Astrocyte (in vitro differentiated cells and primary cell): ENCODE measurements around the gene WEE2. TPM values are rescaled to one million over a fixed set of nuclear protein-coding genes. Genes with fewer than 3 reads are reported as not detected.

Experiments
- DNase-seq: peaks from one replicate; pipeline ENCODE4 v3.0.0-alpha.2; 2010; ENCODE audit warnings: low read depth
- FAIRE-seq: peaks from 2 replicates; lab custom pipeline; 2011; peaks lifted over from hg19 to GRCh38; lab: Jason Lieb, UNC
- H2AFZ ChIP-seq: 2 replicates; pipeline ENCODE4 v1.6.0; 2012; ENCODE audit warnings: low read depth, low read length, inconsistent platforms
- H3K27ac ChIP-seq: 2 replicates; pipeline ENCODE4 v1.5.1; 2011; ENCODE audit warnings: low read depth, low read length, inconsistent platforms
- H3K27me3 ChIP-seq: 2 replicates; pipeline ENCODE4 v1.6.0; 2011; ENCODE audit warnings: low read length, inconsistent platforms; ENCODE audit not compliant: insufficient read depth
- H3K36me3 ChIP-seq: 2 replicates; pipeline ENCODE4 v1.5.1; 2011; ENCODE audit warnings: low read length, inconsistent platforms; ENCODE audit not compliant: insufficient read depth
- H3K4me1 ChIP-seq: 2 replicates; pipeline ENCODE4 v1.5.1; 2011; ENCODE audit warnings: low read length, inconsistent platforms; ENCODE audit not compliant: insufficient read depth
- H3K4me2 ChIP-seq: 2 replicates; pipeline ENCODE4 v1.6.0; 2012; ENCODE audit warnings: low read length, inconsistent platforms
- H3K4me3 ChIP-seq: 2 replicates; pipeline ENCODE4 v1.5.1; 2011; ENCODE audit warnings: low read depth, mild to moderate bottlenecking, low read length, inconsistent platforms; ENCODE audit not compliant: insufficient read depth
- H3K79me2 ChIP-seq: 2 replicates; pipeline ENCODE4 v1.6.0; 2012; ENCODE audit warnings: mild to moderate bottlenecking, low read length, inconsistent platforms; ENCODE audit not compliant: insufficient read depth
- H3K9ac ChIP-seq: 2 replicates; pipeline ENCODE4 v1.6.0; 2012; ENCODE audit warnings: mild to moderate bottlenecking, low read length, inconsistent platforms
- H3K9me3 ChIP-seq: 2 replicates; pipeline ENCODE4 v1.5.1; 2012; ENCODE audit warnings: low read depth, mild to moderate bottlenecking, low read length, inconsistent platforms; ENCODE audit not compliant: insufficient read depth
- H4K20me1 ChIP-seq: 2 replicates; pipeline ENCODE4 v1.6.0; 2012; ENCODE audit warnings: low read length, inconsistent platforms; ENCODE audit not compliant: insufficient read depth
- H3K27ac Mint-ChIP-seq: one replicate; pipeline ENCODE4 v1.8.0; 2021; ENCODE audit warnings: mild to moderate bottlenecking, mixed read lengths; ENCODE audit not compliant: unreplicated experiment
- H3K27me3 Mint-ChIP-seq: one replicate; pipeline ENCODE4 v1.8.0; 2021; ENCODE audit warnings: low read depth, mixed read lengths; ENCODE audit not compliant: unreplicated experiment
- H3K36me3 Mint-ChIP-seq: one replicate; pipeline ENCODE4 v1.8.0; 2021; ENCODE audit warnings: low read depth, mixed read lengths; ENCODE audit not compliant: unreplicated experiment
- H3K4me1 Mint-ChIP-seq: one replicate; pipeline ENCODE4 v1.8.0; 2021; ENCODE audit warnings: low read depth, mixed read lengths; ENCODE audit not compliant: unreplicated experiment
- H3K4me3 Mint-ChIP-seq: one replicate; pipeline ENCODE4 v1.8.0; 2021; ENCODE audit warnings: mild to moderate bottlenecking, moderate library complexity, mixed read lengths; ENCODE audit not compliant: unreplicated experiment
- H3K9me3 Mint-ChIP-seq: one replicate; pipeline ENCODE4 v1.8.0; 2021; ENCODE audit warnings: mild to moderate bottlenecking, mixed read lengths; ENCODE audit not compliant: unreplicated experiment
- EZH2 ChIP-seq: IDR thresholded peaks from 2 replicates; pipeline ENCODE4 v1.6.1; 2012; ENCODE audit warnings: mild to moderate bottlenecking, low read length, inconsistent platforms; ENCODE audit not compliant: insufficient read depth
- total RNA-seq: library from RNA; stranded (reverse); gene quantifications from 2 replicates; pipeline ENCODE4 v1.2.1, GENCODE V29; 2021
- TF ChIP-seq, protein P1 (sequence below): IDR thresholded peaks from 2 replicates; pipeline ENCODE4 v1.5.1; 2011; ENCODE audit warnings: low read depth, mild to moderate bottlenecking, inconsistent platforms, low read length, moderate library complexity; ENCODE audit not compliant: insufficient read depth

Gene WEE2
- total RNA-seq, 1 donor from 2014 or later: not detected

DNA sequence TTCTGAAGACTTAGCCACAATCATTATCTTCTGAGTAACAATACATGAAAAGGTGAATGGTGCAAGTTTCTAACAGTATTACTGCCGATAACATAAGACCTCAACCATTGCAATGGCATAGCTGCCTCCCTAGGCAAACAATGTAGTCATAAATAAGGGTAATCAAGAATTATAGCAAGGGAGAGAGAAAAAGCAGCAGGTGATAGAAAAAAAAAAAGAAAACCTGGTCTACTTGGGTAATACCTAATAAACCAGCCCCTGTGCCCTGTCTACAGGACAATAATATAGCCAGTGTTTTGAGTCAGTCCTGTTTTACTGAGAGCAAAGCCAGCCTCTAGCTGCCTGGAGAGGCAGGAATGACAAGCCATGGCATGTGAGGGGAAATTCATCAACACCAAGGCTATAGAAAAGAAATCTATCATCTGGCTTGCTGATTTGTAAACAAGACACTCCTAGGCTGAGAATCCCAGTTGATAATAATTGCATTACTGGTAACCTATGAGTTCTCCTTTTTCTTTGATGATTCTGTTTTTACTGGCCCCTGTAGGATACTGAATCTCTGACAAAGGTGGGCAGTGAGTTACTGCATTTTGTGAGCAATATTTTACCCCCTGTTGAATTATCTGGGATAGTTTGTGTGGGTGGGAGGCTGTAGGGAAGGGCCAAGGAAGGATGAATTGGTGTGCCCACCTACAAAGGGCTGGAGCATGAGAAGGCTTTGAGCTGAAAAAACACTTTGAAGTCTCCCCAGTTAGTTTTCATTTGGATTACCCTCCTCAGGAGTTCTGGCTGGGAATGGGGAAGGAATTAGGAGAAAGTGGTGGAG lies 1.7 kb upstream of the WEE2 start:
- Histone ChIP-seq H3K27ac (no peak overlapping the region), H4K20me1 (no peaks in the 10 kb centered on the region), H3K4me2 (no peak overlapping the region), H3K36me3 (no peaks in the 10 kb centered on the region), H2AFZ (no peak overlapping the region), H3K79me2 (no peaks in the 10 kb centered on the region), H3K27me3 (no peaks in the 10 kb centered on the region), H3K9me3 (no peaks in the 10 kb centered on the region), H3K4me3 (no peak overlapping the region), H3K4me1 (peaks cover 7% of the 10 kb centered on the region), H3K9ac (no peak overlapping the region)
- TF ChIP-seq, protein P1, sequence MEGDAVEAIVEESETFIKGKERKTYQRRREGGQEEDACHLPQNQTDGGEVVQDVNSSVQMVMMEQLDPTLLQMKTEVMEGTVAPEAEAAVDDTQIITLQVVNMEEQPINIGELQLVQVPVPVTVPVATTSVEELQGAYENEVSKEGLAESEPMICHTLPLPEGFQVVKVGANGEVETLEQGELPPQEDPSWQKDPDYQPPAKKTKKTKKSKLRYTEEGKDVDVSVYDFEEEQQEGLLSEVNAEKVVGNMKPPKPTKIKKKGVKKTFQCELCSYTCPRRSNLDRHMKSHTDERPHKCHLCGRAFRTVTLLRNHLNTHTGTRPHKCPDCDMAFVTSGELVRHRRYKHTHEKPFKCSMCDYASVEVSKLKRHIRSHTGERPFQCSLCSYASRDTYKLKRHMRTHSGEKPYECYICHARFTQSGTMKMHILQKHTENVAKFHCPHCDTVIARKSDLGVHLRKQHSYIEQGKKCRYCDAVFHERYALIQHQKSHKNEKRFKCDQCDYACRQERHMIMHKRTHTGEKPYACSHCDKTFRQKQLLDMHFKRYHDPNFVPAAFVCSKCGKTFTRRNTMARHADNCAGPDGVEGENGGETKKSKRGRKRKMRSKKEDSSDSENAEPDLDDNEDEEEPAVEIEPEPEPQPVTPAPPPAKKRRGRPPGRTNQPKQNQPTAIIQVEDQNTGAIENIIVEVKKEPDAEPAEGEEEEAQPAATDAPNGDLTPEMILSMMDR: no peak
- no peak for TF ChIP-seq EZH2
- no peak for DNase-seq
- Mint-ChIP-seq H3K27ac (no peak overlapping the region), H3K4me1 (peaks cover 5% of the 10 kb centered on the region), H3K27me3 (peaks cover 17% of the 10 kb centered on the region), H3K4me3 (no peak overlapping the region), H3K36me3 (no peaks in the 10 kb centered on the region), H3K9me3 (peaks cover 3% of the 10 kb centered on the region)
- FAIRE-seq: no peak

DNA sequence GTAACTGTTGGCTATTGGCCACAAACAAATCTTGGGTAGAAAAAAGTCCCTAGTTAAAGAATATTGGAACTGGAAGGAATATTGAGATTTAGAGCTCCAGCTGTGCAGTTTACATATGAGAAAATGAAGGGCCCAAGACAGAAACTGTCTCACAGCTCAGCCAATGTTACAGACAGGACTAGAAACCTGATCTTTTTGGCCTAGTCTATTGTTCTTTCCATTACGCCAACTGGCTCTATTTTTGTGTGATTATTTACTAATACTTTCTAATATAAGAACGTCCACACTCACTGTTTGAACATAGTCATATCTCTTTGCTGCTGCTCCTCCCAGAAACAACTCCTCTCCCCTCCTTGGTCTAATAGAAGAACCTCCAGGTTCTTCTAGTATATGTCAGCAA lies 1.2 kb downstream of the WEE2 start:
- no peaks in the 10 kb centered on the region for H4K20me1 ChIP-seq
- FAIRE-seq: no peak
- H2AFZ ChIP-seq: no peak overlapping the region
- H3K9me3 Mint-ChIP-seq: peaks cover 3% of the 10 kb centered on the region
- no peak overlapping the region for H3K4me2 ChIP-seq
- no peaks in the 10 kb centered on the region for H3K36me3 Mint-ChIP-seq
- DNase-seq: no peak
- H3K4me3 ChIP-seq: no peak overlapping the region
- H3K27ac Mint-ChIP-seq: no peak overlapping the region
- peaks cover 7% of the 10 kb centered on the region for H3K27me3 Mint-ChIP-seq
- no peaks in the 10 kb centered on the region for H3K79me2 ChIP-seq
- H3K4me1 ChIP-seq: peaks cover 3% of the 10 kb centered on the region
- H3K36me3 ChIP-seq: no peaks in the 10 kb centered on the region
- peaks cover 5% of the 10 kb centered on the region for H3K4me1 Mint-ChIP-seq
- H3K27me3 ChIP-seq: no peaks in the 10 kb centered on the region
- H3K4me3 Mint-ChIP-seq: no peak overlapping the region
- H3K9ac ChIP-seq: no peak overlapping the region
- H3K27ac ChIP-seq: no peak overlapping the region
- H3K9me3 ChIP-seq: no peaks in the 10 kb centered on the region
- no peak for TF ChIP-seq EZH2
- TF ChIP-seq, protein P1: no peak

DNA sequence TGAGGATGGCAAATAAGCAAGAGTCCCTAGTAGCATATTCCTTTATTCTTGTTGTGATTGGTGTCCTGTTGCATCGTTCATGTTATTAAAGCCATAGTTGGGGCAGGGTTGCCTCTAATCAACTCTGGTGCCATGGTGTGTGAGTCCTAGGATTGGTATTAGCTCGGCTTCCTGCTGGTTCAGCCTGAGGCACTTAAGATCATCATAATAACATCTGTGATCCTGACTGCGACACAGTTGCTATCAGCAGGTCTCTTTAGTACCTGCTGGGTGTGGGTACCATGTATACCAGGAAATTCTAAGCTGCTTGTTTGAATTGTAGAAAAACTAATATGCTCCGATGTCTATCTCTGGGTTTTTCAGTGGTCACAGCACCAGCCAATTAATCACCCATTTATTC lies 1.6 kb downstream of the WEE2 start:
- peaks cover 3% of the 10 kb centered on the region for H3K9me3 Mint-ChIP-seq
- TF ChIP-seq, protein P1: no peak
- no peak for TF ChIP-seq EZH2
- peaks cover 10% of the 10 kb centered on the region for H3K27me3 Mint-ChIP-seq
- Histone ChIP-seq H3K4me1 (peaks cover 3% of the 10 kb centered on the region), H2AFZ (no peak overlapping the region), H3K36me3 (no peaks in the 10 kb centered on the region), H4K20me1 (no peaks in the 10 kb centered on the region), H3K27ac (no peak overlapping the region), H3K4me2 (no peak overlapping the region), H3K79me2 (no peaks in the 10 kb centered on the region), H3K4me3 (no peak overlapping the region), H3K9me3 (no peaks in the 10 kb centered on the region), H3K9ac (no peak overlapping the region), H3K27me3 (no peaks in the 10 kb centered on the region)
- no peak for FAIRE-seq
- DNase-seq: no peak
- no peak overlapping the region for H3K4me3 Mint-ChIP-seq
- no peak overlapping the region for H3K27ac Mint-ChIP-seq
- no peaks in the 10 kb centered on the region for H3K36me3 Mint-ChIP-seq
- H3K4me1 Mint-ChIP-seq: peaks cover 3% of the 10 kb centered on the region
